ENCODE results near the gene ZBTB46.

The ZBTB46 gene

DNA sequence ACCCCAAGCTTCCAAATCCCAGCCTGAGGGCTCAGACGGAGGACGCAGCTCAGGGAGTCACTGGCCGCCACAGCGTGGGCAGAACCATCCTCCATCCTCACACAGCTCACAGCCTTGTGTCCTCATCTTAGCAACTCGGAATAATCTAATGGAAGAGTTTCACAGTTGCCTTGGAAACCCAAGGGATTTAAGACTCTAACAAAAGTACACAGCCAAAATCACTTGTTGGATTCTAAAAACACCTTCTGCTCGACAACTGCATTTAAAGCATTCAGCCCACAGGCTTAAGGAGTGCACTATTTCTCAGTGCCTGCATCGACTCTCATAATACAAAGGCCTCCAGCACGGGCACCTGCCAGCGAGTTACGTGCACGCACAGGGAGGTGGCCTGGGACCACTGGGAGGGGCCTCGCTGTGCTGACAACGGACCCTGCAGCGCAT lies 45.4 kb downstream of the ZBTB46 start:
- TF ChIP-seq ZFX (IDR thresholded peaks at IDR 0.05) = no peak
- TF ChIP-seq, protein P1, sequence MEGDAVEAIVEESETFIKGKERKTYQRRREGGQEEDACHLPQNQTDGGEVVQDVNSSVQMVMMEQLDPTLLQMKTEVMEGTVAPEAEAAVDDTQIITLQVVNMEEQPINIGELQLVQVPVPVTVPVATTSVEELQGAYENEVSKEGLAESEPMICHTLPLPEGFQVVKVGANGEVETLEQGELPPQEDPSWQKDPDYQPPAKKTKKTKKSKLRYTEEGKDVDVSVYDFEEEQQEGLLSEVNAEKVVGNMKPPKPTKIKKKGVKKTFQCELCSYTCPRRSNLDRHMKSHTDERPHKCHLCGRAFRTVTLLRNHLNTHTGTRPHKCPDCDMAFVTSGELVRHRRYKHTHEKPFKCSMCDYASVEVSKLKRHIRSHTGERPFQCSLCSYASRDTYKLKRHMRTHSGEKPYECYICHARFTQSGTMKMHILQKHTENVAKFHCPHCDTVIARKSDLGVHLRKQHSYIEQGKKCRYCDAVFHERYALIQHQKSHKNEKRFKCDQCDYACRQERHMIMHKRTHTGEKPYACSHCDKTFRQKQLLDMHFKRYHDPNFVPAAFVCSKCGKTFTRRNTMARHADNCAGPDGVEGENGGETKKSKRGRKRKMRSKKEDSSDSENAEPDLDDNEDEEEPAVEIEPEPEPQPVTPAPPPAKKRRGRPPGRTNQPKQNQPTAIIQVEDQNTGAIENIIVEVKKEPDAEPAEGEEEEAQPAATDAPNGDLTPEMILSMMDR (conservative IDR thresholded peaks at IDR 0.05) = no peak
- H3K27ac ChIP-seq = no peak overlapping the region

DNA sequence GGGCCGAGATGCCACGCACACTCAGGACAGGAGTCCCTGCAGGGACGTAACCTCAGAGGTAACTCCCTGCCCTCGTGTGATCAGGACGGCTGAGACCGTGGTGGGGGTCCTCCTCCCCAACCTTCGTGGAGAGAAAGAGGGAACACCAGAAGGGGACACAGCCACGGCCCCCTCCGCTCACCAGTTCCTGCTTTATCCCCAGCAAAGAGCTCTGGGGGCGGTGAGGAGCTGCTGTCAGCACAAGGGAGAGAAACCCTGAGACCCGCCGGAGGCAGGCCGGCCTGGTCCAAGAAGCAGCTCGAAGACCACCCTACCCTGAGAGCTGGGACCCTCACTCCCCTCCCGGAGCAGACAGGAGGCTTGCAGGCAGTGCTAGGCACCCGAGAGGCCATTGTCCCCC lies 47.1 kb downstream of the ZBTB46 start:
- no peak overlapping the region for H3K27ac ChIP-seq
- no peak for TF ChIP-seq ZFX (IDR thresholded peaks at IDR 0.05)
- TF ChIP-seq, protein P1 (conservative IDR thresholded peaks at IDR 0.05) = no peak

- H3K27ac ChIP-seq = no peak overlapping the region
- no peak for TF ChIP-seq ZFX (IDR thresholded peaks at IDR 0.05)
- TF ChIP-seq, protein P1 (conservative IDR thresholded peaks at IDR 0.05) = no peak
Measured at GRCh38 chr20:63782521-63782971, 48.5 kb downstream of the ZBTB46 start.

- TF ChIP-seq, protein P1 (conservative IDR thresholded peaks at IDR 0.05) = no peak; the same call in 1 of the 2 replicates
- no peak for TF ChIP-seq ZFX (IDR thresholded peaks at IDR 0.05)
- no peak overlapping the region for H3K27ac ChIP-seq
Measured at GRCh38 chr20:63782051-63782471, 49.0 kb downstream of the ZBTB46 start.

- H3K27ac ChIP-seq = no peak overlapping the region
- no peak for TF ChIP-seq ZFX (IDR thresholded peaks at IDR 0.05)
- TF ChIP-seq, protein P1 (conservative IDR thresholded peaks at IDR 0.05) = no peak
Measured at GRCh38 chr20:63781181-63781580, 49.9 kb downstream of the ZBTB46 start.

DNA sequence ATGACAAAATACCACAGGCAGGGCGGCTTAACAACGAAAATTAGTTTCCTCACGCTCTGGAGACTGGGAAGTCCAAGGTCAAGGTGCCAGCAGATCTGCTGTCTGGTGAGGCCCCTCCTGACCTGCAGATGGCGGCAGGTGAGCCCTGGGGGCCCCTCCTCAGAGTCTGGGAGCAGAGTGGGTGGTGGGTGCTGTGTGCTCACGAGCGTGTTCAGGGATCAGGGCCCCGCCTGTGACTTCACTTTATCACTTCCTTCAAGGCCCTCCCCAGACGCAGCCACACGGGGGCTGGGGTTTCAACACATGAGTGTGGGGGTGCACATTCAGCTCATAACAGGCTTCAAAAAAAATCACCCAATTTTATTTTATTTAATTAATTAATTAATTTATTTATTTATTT lies 52.2 kb downstream of the ZBTB46 start:
- no peak overlapping the region for H3K27ac ChIP-seq
- no peak for TF ChIP-seq ZFX (IDR thresholded peaks at IDR 0.05)
- TF ChIP-seq, protein P1 (conservative IDR thresholded peaks at IDR 0.05) = no peak; the same call in 1 of the 2 replicates

- H3K27ac ChIP-seq = no peak overlapping the region
- TF ChIP-seq ZFX (IDR thresholded peaks at IDR 0.05) = no peak
- TF ChIP-seq, protein P1 (conservative IDR thresholded peaks at IDR 0.05) = no peak
Measured at GRCh38 chr20:63778034-63778752, 52.9 kb downstream of the ZBTB46 start.

Data from C4-2B (cell line).